H1 (cell line): ENCODE results near the gene RAB8B. TPM values are rescaled to one million over a fixed set of nuclear protein-coding genes. Genes with fewer than 3 reads are reported as not detected.

Experiments used
- ASH2L ChIP-seq: fragments of 200-600, 300-600 bp; sonication (generic); IDR thresholded peaks from one replicate; pipeline ENCODE4 v1.7.1; 2017; ENCODE audit warnings: low read length
- BCL11A ChIP-seq, 2 experiments: IDR thresholded peaks; one replicate each; pipeline ENCODE4 v1.6.1; 2011; ENCODE audit warnings: low read depth in 2 of 2, low read length in 2 of 2, mild to moderate bottlenecking in 2 of 2
- CBX8 ChIP-seq: fragments of 300-800, 300-1000 bp; sonication (generic); IDR thresholded peaks from 2 replicates; pipeline ENCODE4 v1.7.1; 2016; ENCODE audit warnings: low read depth, low read length, borderline replicate concordance
- CHD2 ChIP-seq: IDR thresholded peaks from 2 replicates; pipeline ENCODE4 v1.6.1; 2012; ENCODE audit warnings: low read length, improper control_type of control experiment
- EGR1 ChIP-seq: IDR thresholded peaks from 2 replicates; pipeline ENCODE4 v1.6.1; 2011; ENCODE audit warnings: low read depth, low read length, borderline replicate concordance
- EZH2 ChIP-seq: fragments of 200-600 bp; sonication (generic); IDR thresholded peaks from 2 replicates; pipeline ENCODE4 v1.7.1; 2012; ENCODE audit warnings: low read depth, mild to moderate bottlenecking, moderate library complexity, low read length, inconsistent platforms; ENCODE audit not compliant: severe bottlenecking
- GABPA ChIP-seq: IDR thresholded peaks from 2 replicates; pipeline ENCODE4 v1.6.1; 2011; ENCODE audit warnings: mild to moderate bottlenecking, low read length, moderate library complexity, borderline replicate concordance; ENCODE audit not compliant: insufficient read depth
- JUN ChIP-seq: IDR thresholded peaks from 2 replicates; pipeline ENCODE4 v1.6.1; 2011; ENCODE audit warnings: low read depth, mild to moderate bottlenecking, improper control_type of control experiment, low read length
- JUND ChIP-seq: IDR thresholded peaks from 2 replicates; pipeline ENCODE4 v1.6.1; 2011; ENCODE audit warnings: mild to moderate bottlenecking, improper control_type of control experiment, low read length
- KDM4A ChIP-seq: IDR thresholded peaks from one replicate; pipeline ENCODE4 v1.7.1; 2012; ENCODE audit warnings: low read depth, mild to moderate bottlenecking, moderate library complexity, low read length, inconsistent platforms; ENCODE audit not compliant: severe bottlenecking
- KDM5A ChIP-seq: fragments of 200-600 bp; IDR thresholded peaks from 2 replicates; pipeline ENCODE4 v1.7.1; 2012; ENCODE audit warnings: mild to moderate bottlenecking, low read length, inconsistent platforms, mixed read lengths
- MAFK ChIP-seq: IDR thresholded peaks from 2 replicates; pipeline ENCODE4 v1.6.1; 2012; ENCODE audit warnings: low read depth, mild to moderate bottlenecking, improper control_type of control experiment, low read length
- MAX ChIP-seq: IDR thresholded peaks from 2 replicates; pipeline ENCODE4 v1.6.1; 2012; ENCODE audit warnings: inconsistent platforms
- NRF1 ChIP-seq: IDR thresholded peaks from 2 replicates; pipeline ENCODE4 v1.6.1; 2011; ENCODE audit warnings: mild to moderate bottlenecking, low read depth, low read length, improper control_type of control experiment
- POLR2A ChIP-seq, 2 experiments: IDR thresholded peaks; 1 replicate in 1 of 2; 2 replicates in 1 of 2; pipeline ENCODE4 v1.6.1; 2011; ENCODE audit warnings: low read depth in 2 of 2, low read length in 2 of 2, mild to moderate bottlenecking in 2 of 2; ENCODE audit errors: control extremely low read depth in 1 of 2
- POLR2AphosphoS5 ChIP-seq: IDR thresholded peaks from 2 replicates; pipeline ENCODE4 v1.6.1; 2011; ENCODE audit warnings: low read depth, low read length
- RAD21 ChIP-seq, 2 experiments: IDR thresholded peaks in 1 of 2; conservative IDR thresholded peaks in 1 of 2; 2 replicates each; pipeline ENCODE4 v1.6.1; 2011; ENCODE audit warnings: low read depth in 2 of 2, low read length in 2 of 2, improper control_type of control experiment in 1 of 2, inconsistent platforms in 1 of 2, mild to moderate bottlenecking in 1 of 2, moderate library complexity in 1 of 2
- RXRA ChIP-seq: IDR thresholded peaks from 2 replicates; pipeline ENCODE4 v1.6.1; 2011; ENCODE audit warnings: low read depth, mild to moderate bottlenecking, low read length, moderate library complexity; ENCODE audit not compliant: insufficient read depth
- SIRT6 ChIP-seq: IDR thresholded peaks from one replicate; pipeline ENCODE4 v1.7.1; 2012; ENCODE audit warnings: low read length, inconsistent platforms
- SIX5 ChIP-seq: IDR thresholded peaks from 2 replicates; pipeline ENCODE4 v1.6.1; 2011; ENCODE audit warnings: mild to moderate bottlenecking, low read depth, low read length
- TAF7 ChIP-seq: optimal IDR thresholded peaks from 2 replicates; pipeline ENCODE3; 2011; ENCODE audit warnings: low read depth, mild to moderate bottlenecking, inconsistent platforms, low read length, moderate library complexity, borderline replicate concordance
- YY1 ChIP-seq: IDR thresholded peaks from 2 replicates; pipeline ENCODE4 v1.6.1; 2011; ENCODE audit warnings: low read depth, mild to moderate bottlenecking, low read length
- polyA plus RNA-seq, 7 experiments: library from polyadenylated mRNA; depleted of rRNA in 3 of 7; stranded (reverse) in 5 of 7; unstranded in 2 of 7; fragments of >200 nt in 5 of 7; fragments of 200-250 nt in 2 of 7; gene quantifications; 1 replicate in 5 of 7; 2 replicates in 1 of 7; 4 replicates in 1 of 7; pipeline versions ENCODE4 v1.2.1 to v1.2.3, GENCODE V29; 2011 to 2013; ENCODE audit warnings: missing spikeins in 2 of 7, mixed read lengths in 2 of 7
- total RNA-seq: library from RNA; stranded (reverse); fragmentation: NEBNext Ultra II Directional; extraction: Animal tissue kit (Norgen Biotek cat#: 25700); gene quantifications from 2 replicates; pipeline ENCODE4 v1.2.1, GENCODE V29; 2021
- TF ChIP-seq, protein P1 (sequence below): IDR thresholded peaks from 2 replicates; pipeline ENCODE4 v1.6.1; 2011; ENCODE audit warnings: low read length, improper control_type of control experiment

The RAB8B gene
- total and polyA plus RNA-seq, 2 of the 8 experiments (the other 6 are each of a cell fraction or from before 2014, with no cell fraction given): 9.5 to 47.8 TPM

DNA sequence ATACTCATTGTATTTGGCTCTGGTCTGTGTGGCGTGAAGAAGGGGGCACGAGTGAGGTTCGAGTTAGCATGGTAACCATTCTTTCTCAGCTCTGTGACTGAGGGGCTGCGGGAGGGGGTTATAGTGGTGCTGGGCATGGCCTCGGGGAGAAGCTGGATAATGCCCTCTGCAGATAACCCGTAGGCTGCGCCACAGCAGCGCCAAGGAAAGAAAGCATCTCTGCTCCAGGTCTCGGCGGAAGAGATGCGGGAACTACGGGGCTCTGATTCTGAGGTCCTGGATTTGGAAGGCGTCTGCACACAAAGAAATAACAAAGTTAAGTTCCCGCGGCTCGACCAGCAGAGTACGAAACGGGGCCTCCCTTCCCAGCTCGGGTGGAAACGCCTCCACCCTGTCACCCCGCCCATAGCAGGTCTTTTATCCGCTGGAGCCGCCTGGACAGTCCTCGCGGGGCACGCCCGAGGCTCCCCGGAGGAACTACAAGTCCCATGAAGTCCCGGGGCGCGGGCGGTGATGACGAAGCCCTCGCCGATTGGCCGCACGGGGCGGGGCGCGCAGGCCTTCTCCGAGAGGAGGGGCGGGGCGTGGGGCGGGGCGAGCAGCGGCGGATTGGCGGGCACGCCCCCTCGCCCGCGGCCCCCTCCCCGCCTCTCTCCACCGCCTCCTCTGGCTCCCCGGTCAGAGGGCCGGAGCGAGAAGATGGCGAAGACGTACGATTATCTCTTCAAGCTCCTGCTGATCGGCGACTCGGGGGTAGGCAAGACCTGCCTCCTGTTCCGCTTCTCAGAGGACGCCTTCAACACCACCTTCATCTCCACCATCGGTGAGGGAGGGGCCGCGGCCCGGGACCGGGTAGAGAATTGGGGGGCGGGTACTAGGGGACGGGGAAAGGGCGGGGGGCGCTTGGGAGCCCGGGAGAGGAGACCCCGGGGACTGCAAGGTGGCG is at the start of gene RAB8B (continued):
- TF ChIP-seq, protein P1, sequence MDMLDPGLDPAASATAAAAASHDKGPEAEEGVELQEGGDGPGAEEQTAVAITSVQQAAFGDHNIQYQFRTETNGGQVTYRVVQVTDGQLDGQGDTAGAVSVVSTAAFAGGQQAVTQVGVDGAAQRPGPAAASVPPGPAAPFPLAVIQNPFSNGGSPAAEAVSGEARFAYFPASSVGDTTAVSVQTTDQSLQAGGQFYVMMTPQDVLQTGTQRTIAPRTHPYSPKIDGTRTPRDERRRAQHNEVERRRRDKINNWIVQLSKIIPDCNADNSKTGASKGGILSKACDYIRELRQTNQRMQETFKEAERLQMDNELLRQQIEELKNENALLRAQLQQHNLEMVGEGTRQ: no peak
- TF ChIP-seq YY1 (no peak), KDM5A (0 out of 2 replicates have a peak, but pooled peaks have one; percentile 17), GABPA (no peak), NRF1 (no peak), MAFK (no peak), JUN (no peak), CBX8 (no peak), RAD21 (IDR thresholded peaks at IDR 0.05 in 1 of 2, conservative IDR thresholded peaks at IDR 0.05 in 1 of 2; ENCODE audit: low read depth in 2 of 2, low read length in 2 of 2) (peak; percentile 20 to 30; a peak in 3 of 4 replicates), EGR1 (0 out of 2 replicates have a peak, but pooled peaks have one; percentile 7), JUND (no peak), POLR2A (IDR thresholded peaks at IDR 0.05; ENCODE audit: control extremely low read depth in 1 of 2, low read depth in 2 of 2, low read length in 2 of 2) (peak in 1 of 2 experiments; percentile 92; a peak in 2 of 3 replicates), POLR2AphosphoS5 (peak; percentile 78), SIRT6 (no peak), SIX5 (peak; percentile 85), EZH2 (no peak), BCL11A (IDR thresholded peaks at IDR 0.05; ENCODE audit: low read depth in 2 of 2, low read length in 2 of 2) (no peak), KDM4A (peak; percentile 77), CHD2 (peak; percentile 67), RXRA (no peak), MAX (no peak), TAF7 (no peak), ASH2L (peak; percentile 84)
